Neural progenitor cell (in vitro differentiated cells): Measurements from ENCODE around the gene KANK4. TPM values are rescaled to one million over a fixed set of nuclear protein-coding genes. Genes with fewer than 3 reads are reported as not detected.

Experiments
- DNase-seq: peaks from one replicate; pipeline ENCODE4 v3.0.0-alpha.2; 2016; ENCODE audit warnings: low spot score
- H2AFZ ChIP-seq: fragments of 200-600 bp; sonication (generic); replicated peaks from 2 replicates; pipeline ENCODE4 v1.6.1; 2016; ENCODE audit warnings: antibody characterized with exemption
- H3F3A ChIP-seq: fragments of 200-600 bp; sonication (generic); 2 replicates; pipeline ENCODE4 v1.6.1; 2016; ENCODE audit warnings: antibody characterized with exemption, low read depth
- H3K27ac ChIP-seq: fragments of 200-600 bp; sonication (generic); 2 replicates; pipeline ENCODE4 v1.5.1; 2016; ENCODE audit warnings: mild to moderate bottlenecking
- H3K27me3 ChIP-seq: fragments of 200-600 bp; sonication (generic); 2 replicates; pipeline ENCODE4 v1.6.1; 2016; ENCODE audit warnings: mild to moderate bottlenecking, moderate library complexity
- H3K36me3 ChIP-seq: fragments of 200-600 bp; sonication (generic); 2 replicates; pipeline ENCODE4 v1.5.1; 2016
- H3K4me1 ChIP-seq: fragments of 200-600 bp; sonication (generic); 2 replicates; pipeline ENCODE4 v1.6.1; 2016; ENCODE audit warnings: mixed run types
- H3K4me2 ChIP-seq: fragments of 200-600 bp; sonication (generic); 2 replicates; pipeline ENCODE4 v1.6.1; 2016
- H3K4me3 ChIP-seq: fragments of 200-600 bp; sonication (generic); 2 replicates; pipeline ENCODE4 v1.5.1; 2016
- H3K79me2 ChIP-seq: fragments of 200-600 bp; sonication (generic); 2 replicates; pipeline ENCODE4 v1.6.1; 2016; ENCODE audit warnings: low read depth
- H3K9ac ChIP-seq: fragments of 200-600 bp; sonication (generic); 2 replicates; pipeline ENCODE4 v1.6.1; 2016
- H3K9me3 ChIP-seq: fragments of 200-600 bp; sonication (generic); 2 replicates; pipeline ENCODE4 v1.5.1; 2016; ENCODE audit warnings: low read depth
- H4K20me1 ChIP-seq: fragments of 200-600 bp; sonication (generic); 2 replicates; pipeline ENCODE4 v1.6.1; 2016; ENCODE audit warnings: low read depth
- H3K27ac Mint-ChIP-seq: 3 replicates; pipeline ENCODE4 v1.8.0; 2021; ENCODE audit warnings: mixed read lengths
- H3K27me3 Mint-ChIP-seq: 2 replicates; pipeline ENCODE4 v1.8.0; 2022; ENCODE audit warnings: low read depth, mild to moderate bottlenecking, inconsistent platforms, moderate library complexity, mixed read lengths; ENCODE audit not compliant: insufficient read depth
- H3K36me3 Mint-ChIP-seq: 3 replicates; pipeline ENCODE4 v1.8.0; 2021; ENCODE audit warnings: mixed read lengths
- H3K4me1 Mint-ChIP-seq: 3 replicates; pipeline ENCODE4 v1.8.0; 2021; ENCODE audit warnings: mixed read lengths
- H3K4me3 Mint-ChIP-seq: 3 replicates; pipeline ENCODE4 v1.8.0; 2021; ENCODE audit warnings: mild to moderate bottlenecking, moderate library complexity, mixed read lengths
- H3K9me3 Mint-ChIP-seq: 3 replicates; pipeline ENCODE4 v1.8.0; 2020; ENCODE audit warnings: mixed read lengths
- CTCF ChIP-seq: fragments of 200-600 bp; sonication (generic); IDR thresholded peaks from 2 replicates; pipeline ENCODE4 v1.5.1; 2017; ENCODE audit warnings: antibody characterized with exemption, mild to moderate bottlenecking
- EZH2 ChIP-seq: fragments of 200-600 bp; sonication (generic); IDR thresholded peaks from 2 replicates; pipeline ENCODE4 v1.6.1; 2017; ENCODE audit warnings: antibody characterized with exemption, mild to moderate bottlenecking, moderate library complexity
- EZH2phosphoT487 ChIP-seq: fragments of 200-600 bp; sonication (generic); IDR thresholded peaks from 2 replicates; pipeline ENCODE4 v1.6.1; 2017; ENCODE audit warnings: antibody characterized with exemption
- total RNA-seq: library from RNA; depleted of rRNA; stranded (reverse); fragments of >200 nt; gene quantifications from 2 replicates; pipeline ENCODE4 v1.2.3, GENCODE V29; 2015; ENCODE audit warnings: low replicate concordance

Gene KANK4
- total RNA-seq, 1 donor from 2014 or later = not detected

- Mint-ChIP-seq H3K27ac (no peak overlapping the region), H3K27me3 (peaks cover 5% of the 10 kb centered on the region), H3K4me1 (no peaks in the 10 kb centered on the region), H3K4me3 (no peak overlapping the region), H3K36me3 (peaks cover 2% of the 10 kb centered on the region), H3K9me3 (peaks cover 26% of the 10 kb centered on the region)
- H4K20me1 ChIP-seq = no peaks in the 10 kb centered on the region
- TF ChIP-seq EZH2 (no peak), CTCF (no peak)
- no peak overlapping the region for H3K4me3 ChIP-seq
- no peak overlapping the region for H2AFZ ChIP-seq
- H3K79me2 ChIP-seq = no peaks in the 10 kb centered on the region
- no peaks in the 10 kb centered on the region for H3K9me3 ChIP-seq
- H3K4me2 ChIP-seq = no peak overlapping the region
- H3K36me3 ChIP-seq = peaks cover 25% of the 10 kb centered on the region
- H3F3A ChIP-seq = no peaks in the 10 kb centered on the region
- H3K27me3 ChIP-seq = no peaks in the 10 kb centered on the region
- H3K9ac ChIP-seq = no peak overlapping the region
- H3K4me1 ChIP-seq = no peaks in the 10 kb centered on the region
- no peak for DNase-seq
- no peak overlapping the region for H3K27ac ChIP-seq
Measured at GRCh38 chr1:62210960-62211359, 108.3 kb downstream of the KANK4 start.

GRCh38 chr1:62209931-62210595 lies 109.2 kb downstream of the KANK4 start:
- H4K20me1 ChIP-seq = no peaks in the 10 kb centered on the region
- Mint-ChIP-seq H3K36me3 (peaks cover 2% of the 10 kb centered on the region), H3K4me3 (no peak overlapping the region)

GRCh38 chr1:62208970-62209369 lies 110.3 kb downstream of the KANK4 start:
- TF ChIP-seq CTCF (no peak), EZH2phosphoT487 (no peak), EZH2 (no peak)
- Mint-ChIP-seq H3K27me3 (peaks cover 4% of the 10 kb centered on the region), H3K36me3 (peaks cover 2% of the 10 kb centered on the region), H3K27ac (no peak overlapping the region), H3K4me1 (no peaks in the 10 kb centered on the region), H3K9me3 (peaks cover 24% of the 10 kb centered on the region), H3K4me3 (no peak overlapping the region)
- Histone ChIP-seq H3K79me2 (no peaks in the 10 kb centered on the region), H3K27ac (no peak overlapping the region), H3K4me2 (no peak overlapping the region), H3K4me3 (no peak overlapping the region), H4K20me1 (no peaks in the 10 kb centered on the region), H3K36me3 (peaks cover 25% of the 10 kb centered on the region), H3K9me3 (no peaks in the 10 kb centered on the region), H3K9ac (no peak overlapping the region), H3K4me1 (no peaks in the 10 kb centered on the region), H3F3A (no peaks in the 10 kb centered on the region), H2AFZ (no peak overlapping the region), H3K27me3 (no peaks in the 10 kb centered on the region)
- DNase-seq = no peak

More at GRCh38 chr1:62209931-62210595, 109.2 kb downstream of the KANK4 start:
- Histone ChIP-seq H3K4me2 (no peak overlapping the region), H3K4me3 (no peak overlapping the region), H3K9me3 (no peaks in the 10 kb centered on the region), H3K9ac (no peak overlapping the region), H3F3A (no peaks in the 10 kb centered on the region), H3K27me3 (no peaks in the 10 kb centered on the region), H3K79me2 (no peaks in the 10 kb centered on the region), H3K4me1 (no peaks in the 10 kb centered on the region), H2AFZ (no peak overlapping the region), H3K36me3 (peaks cover 25% of the 10 kb centered on the region), H3K27ac (no peak overlapping the region)
- TF ChIP-seq EZH2phosphoT487 (no peak), CTCF (no peak), EZH2 (no peak)
- Mint-ChIP-seq H3K27me3 (peaks cover 7% of the 10 kb centered on the region), H3K9me3 (peaks cover 26% of the 10 kb centered on the region), H3K4me1 (no peaks in the 10 kb centered on the region), H3K27ac (no peak overlapping the region)
- DNase-seq = no peak
